GM18951 (cell line): ENCODE data around the gene TBKBP1.
"Not testable (repeated sequence)": the region's sequence is repeated elsewhere in the genome, so short reads cannot be mapped to it uniquely, and the experiment has no call there.

Experiments
- POLR2A ChIP-seq: IDR thresholded peaks from 4 replicates; pipeline ENCODE4 v1.6.1; 2011; ENCODE audit warnings: mild to moderate bottlenecking; ENCODE audit not compliant: insufficient read length, insufficient read depth; ENCODE audit errors: extremely low read depth
- in situ Hi-C: fragments of 300-500 bp; cut with MboI; formaldehyde crosslinking; loops from one replicate; pipeline ENCODE4 v1.12.0; 2022; ENCODE audit warnings: low sequenced_read_pairs, mixed read lengths, inconsistent platforms; ENCODE audit not compliant: unreplicated experiment

The TBKBP1 gene

GRCh38 chr17:47665655-47666054, 28.3 kb upstream of the TBKBP1 start:
- in situ Hi-C loops: no loop called here
- no peak for TF ChIP-seq POLR2A

GRCh38 chr17:47669081-47669480, 24.9 kb upstream of the TBKBP1 start:
- TF ChIP-seq POLR2A: no peak
- in situ Hi-C loops: no loop called here

- no peak for TF ChIP-seq POLR2A
- in situ Hi-C loops: no loop called here
These were observed 23.9 kb upstream of the TBKBP1 start for GRCh38 chr17:47670064-47670463.

- in situ Hi-C loops: no loop called here
- no peak for TF ChIP-seq POLR2A
These were observed 19.5 kb upstream of the TBKBP1 start for GRCh38 chr17:47674499-47674898.

GRCh38 chr17:47675380-47676198, 18.4 kb upstream of the TBKBP1 start:
- in situ Hi-C loops: no loop called here
- TF ChIP-seq POLR2A: no peak

- in situ Hi-C loops: no loop called here
- TF ChIP-seq POLR2A: no peak
These were observed 17.8 kb upstream of the TBKBP1 start for GRCh38 chr17:47676199-47676472.

- in situ Hi-C loops: no loop called here
- TF ChIP-seq POLR2A: no peak
These were observed 17.3 kb upstream of the TBKBP1 start for GRCh38 chr17:47676510-47677165.

GRCh38 chr17:47678196-47678595, 15.8 kb upstream of the TBKBP1 start:
- in situ Hi-C loops: no loop called here
- no peak for TF ChIP-seq POLR2A

- TF ChIP-seq POLR2A: no peak
- in situ Hi-C loops: no loop called here
These were observed 11.8 kb upstream of the TBKBP1 start for GRCh38 chr17:47682138-47682537.

GRCh38 chr17:47682727-47683126, 11.2 kb upstream of the TBKBP1 start:
- in situ Hi-C loops: not testable (repeated sequence)

GRCh38 chr17:47684025-47684424, 9.9 kb upstream of the TBKBP1 start:
- in situ Hi-C loops: no loop called here
- TF ChIP-seq POLR2A: no peak

GRCh38 chr17:47684535-47685193, 9.3 kb upstream of the TBKBP1 start:
- in situ Hi-C loops: no loop called here
- no peak for TF ChIP-seq POLR2A

- in situ Hi-C loops: no loop called here
- TF ChIP-seq POLR2A: no peak
These were observed 8.2 kb upstream of the TBKBP1 start for GRCh38 chr17:47685556-47686275.
